GM12878 (cell line): Measurements from ENCODE around the gene UTS2R. TPM values are rescaled to one million over a fixed set of nuclear protein-coding genes. Genes with fewer than 3 reads are reported as not detected.

Experiments
- ATAC-seq: fragments of 200-7000 bp; cut with Tn5 transposase; 3 replicates; pipeline ENCODE4 v1.9.1; 2020; ENCODE audit warnings: mild to moderate bottlenecking, moderate library complexity
- BruUV-seq: library from RNA; stranded (reverse); fragments of 400-500 nt; replicated peaks from 2 replicates; lab custom pipeline; 2021; lab: Mats Ljungman, UMichigan
- CTCF ChIA-PET: fragments of 300-600 bp; sonication (Branson Sonifier 250); formaldehyde crosslinking; extraction: SDS; loops from one replicate; lab custom pipeline; 2021; ENCODE audit warnings: inconsistent platforms; lab: Yijun Ruan, JAX
- POLR2A ChIA-PET: fragments of 350-600 bp; formaldehyde crosslinking; extraction: SDS; loops from one replicate; lab custom pipeline; 2021; ENCODE audit warnings: inconsistent platforms; lab: Charles Lee
- RAD21 ChIA-PET: fragments of 300-600 bp; sonication (Branson Sonifier 250); formaldehyde crosslinking; loops from one replicate; lab custom pipeline; 2023; ENCODE audit warnings: antibody characterized with exemption; ENCODE audit not compliant: unreplicated experiment; lab: Charles Lee
- SMC1A ChIA-PET: fragments of 300-600 bp; sonication (Branson Sonifier 250); formaldehyde crosslinking; loops from one replicate; lab custom pipeline; 2023; ENCODE audit not compliant: unreplicated experiment, uncharacterized antibody; lab: Charles Lee
- DNase-seq: peaks from one replicate; pipeline ENCODE4 v3.0.0-alpha.2; 2011; ENCODE audit warnings: low read depth, low spot score
- FAIRE-seq: peaks from 3 replicates; lab custom pipeline; 2011; peaks lifted over from hg19 to GRCh38; lab: Jason Lieb, UNC
- H2AFZ ChIP-seq: 2 replicates; pipeline ENCODE4 v1.6.0; 2011; ENCODE audit warnings: low read depth, low read length, control low read depth; ENCODE audit not compliant: control insufficient read depth
- H3K27ac ChIP-seq: 2 replicates; pipeline ENCODE4 v1.5.1; 2011; ENCODE audit warnings: control low read depth; ENCODE audit not compliant: control insufficient read depth, insufficient read depth
- H3K27me3 ChIP-seq, 2 experiments: replicated peaks in 1 of 2; 2 replicates each; pipeline versions ENCODE4 v1.6.0 to v1.6.1; 2011; ENCODE audit warnings: low read length in 1 of 2; ENCODE audit not compliant: control insufficient read depth in 2 of 2, insufficient read depth in 2 of 2
- H3K36me3 ChIP-seq, 2 experiments: 2 replicates each; pipeline ENCODE4 v1.5.1; 2011; ENCODE audit warnings: low read length in 1 of 2; ENCODE audit not compliant: control insufficient read depth in 2 of 2, insufficient read depth in 2 of 2
- H3K4me1 ChIP-seq: 2 replicates; pipeline ENCODE4 v1.6.1; 2011; ENCODE audit warnings: mild to moderate bottlenecking, low read length, moderate library complexity, mixed read lengths; ENCODE audit not compliant: control insufficient read depth, insufficient read depth
- H3K4me2 ChIP-seq: 2 replicates; pipeline ENCODE4 v1.6.0; 2011; ENCODE audit warnings: control low read depth; ENCODE audit not compliant: control insufficient read depth, insufficient read depth
- H3K4me3 ChIP-seq: fragments of 200-600 bp; sonication (generic); 2 replicates; pipeline ENCODE4 v1.5.1; 2016
- H3K79me2 ChIP-seq: 2 replicates; pipeline ENCODE4 v1.6.0; 2011; ENCODE audit warnings: low read length; ENCODE audit not compliant: control insufficient read depth, insufficient read depth
- H3K9ac ChIP-seq: 2 replicates; pipeline ENCODE4 v1.8.0; 2011; ENCODE audit warnings: low read length, control low read depth, mixed read lengths; ENCODE audit not compliant: control insufficient read depth, insufficient read depth
- H3K9me3 ChIP-seq: replicated peaks from 3 replicates; pipeline ENCODE4 v1.5.1; 2011; ENCODE audit warnings: mild to moderate bottlenecking, low read length; ENCODE audit not compliant: control insufficient read depth, insufficient read depth
- H4K20me1 ChIP-seq: 2 replicates; pipeline ENCODE4 v1.6.0; 2011; ENCODE audit not compliant: control insufficient read depth, insufficient read depth
- BHLHE40 ChIP-seq, 2 experiments: fragments of 450-650 bp in 1 of 2; IDR thresholded peaks; 2 replicates each; pipeline ENCODE4 v1.6.1; 2011 to 2017; ENCODE audit warnings: low read depth in 2 of 2, borderline replicate concordance in 1 of 2, improper control_type of control experiment in 1 of 2, low read length in 1 of 2, mild to moderate bottlenecking in 1 of 2
- BMI1 ChIP-seq: fragments of 450-650 bp; IDR thresholded peaks from 2 replicates; pipeline ENCODE4 v1.6.1; 2016; ENCODE audit warnings: mild to moderate bottlenecking, moderate library complexity, borderline replicate concordance
- CREM ChIP-seq: IDR thresholded peaks from 2 replicates; pipeline ENCODE4 v1.6.1; 2014; ENCODE audit warnings: antibody characterized with exemption, low read depth
- DPF2 ChIP-seq: fragments of 450-650 bp; IDR thresholded peaks from 2 replicates; pipeline ENCODE4 v1.6.1; 2017; ENCODE audit warnings: mild to moderate bottlenecking
- EED ChIP-seq: sonication (generic); IDR thresholded peaks from 2 replicates; pipeline ENCODE4 v1.6.1; 2016; ENCODE audit warnings: antibody characterized with exemption, low read depth
- EGR1 ChIP-seq, 2 experiments: IDR thresholded peaks; 1 replicate in 1 of 2; 2 replicates in 1 of 2; pipeline ENCODE4 v1.6.1; 2011 to 2012; ENCODE audit warnings: low read depth in 2 of 2, low read length in 2 of 2, borderline replicate concordance in 1 of 2, mild to moderate bottlenecking in 1 of 2, moderate library complexity in 1 of 2
- EZH2 ChIP-seq: IDR thresholded peaks from 2 replicates; pipeline ENCODE4 v1.6.1; 2012; ENCODE audit warnings: low read depth, mild to moderate bottlenecking, control low read depth, inconsistent platforms, low read length, borderline replicate concordance; ENCODE audit not compliant: control insufficient read depth
- FOXK2 ChIP-seq: fragments of 450-650 bp; IDR thresholded peaks from 2 replicates; pipeline ENCODE4 v1.6.1; 2017; ENCODE audit warnings: mild to moderate bottlenecking, moderate library complexity
- GATAD2B ChIP-seq: fragments of 450-650 bp; conservative IDR thresholded peaks from 2 replicates; pipeline ENCODE4 v1.6.1; 2017; ENCODE audit warnings: low read depth, mild to moderate bottlenecking, moderate library complexity
- IKZF1 ChIP-seq: fragments of 450-650 bp; conservative IDR thresholded peaks from 2 replicates; pipeline ENCODE4 v1.6.1; 2017; ENCODE audit warnings: antibody characterized with exemption, mild to moderate bottlenecking
- IKZF2 ChIP-seq, 2 experiments: fragments of 450-650 bp; IDR thresholded peaks; 2 replicates each; pipeline ENCODE4 v1.6.1; 2017; ENCODE audit warnings: mild to moderate bottlenecking in 2 of 2, moderate library complexity in 2 of 2
- IRF5 ChIP-seq: fragments of 450-650 bp; IDR thresholded peaks from 2 replicates; pipeline ENCODE4 v1.6.1; 2017; ENCODE audit warnings: borderline replicate concordance
- MAX ChIP-seq: IDR thresholded peaks from 2 replicates; pipeline ENCODE4 v1.6.1; 2012; ENCODE audit warnings: low read depth, low read length, improper control_type of control experiment
- NR2C1 ChIP-seq: fragments of 450-650 bp; IDR thresholded peaks from 2 replicates; pipeline ENCODE4 v1.6.1; 2017; ENCODE audit warnings: antibody characterized with exemption, mild to moderate bottlenecking, moderate library complexity
- NR2F1 ChIP-seq: fragments of 450-650 bp; conservative IDR thresholded peaks from 2 replicates; pipeline ENCODE4 v1.6.1; 2017; ENCODE audit warnings: mild to moderate bottlenecking
- RELA ChIP-seq: fragments of 450-650 bp; IDR thresholded peaks from 2 replicates; pipeline ENCODE4 v1.8.0; 2014; ENCODE audit warnings: borderline replicate concordance; ENCODE audit not compliant: partially characterized antibody
- RFX5 ChIP-seq: IDR thresholded peaks from 2 replicates; pipeline ENCODE4 v1.6.1; 2011; ENCODE audit warnings: low read depth, low read length, improper control_type of control experiment
- SKIL ChIP-seq: fragments of 450-650 bp; IDR thresholded peaks from 2 replicates; pipeline ENCODE4 v1.6.1; 2017; ENCODE audit warnings: mild to moderate bottlenecking, low read depth, inconsistent platforms; ENCODE audit not compliant: poor library complexity, severe bottlenecking
- ZNF384 ChIP-seq: IDR thresholded peaks from 2 replicates; pipeline ENCODE4 v1.6.1; 2012; ENCODE audit warnings: low read depth, mild to moderate bottlenecking, low read length, improper control_type of control experiment, borderline replicate concordance
- WGBS: methylation state at CpG from one replicate; pipeline ENCODE4 v1.1.6; 2016; ENCODE audit warnings: low lambda C conversion rate; ENCODE audit not compliant: insufficient replicate concordance, insufficient coverage; ENCODE audit errors: missing lambda C conversion rate; 5-methylcytosine and 5-hydroxymethylcytosine counted together
- in situ Hi-C: fragments of 300-500 bp; cut with MboI; formaldehyde crosslinking; loops from 9 replicates; pipeline ENCODE4 v1.14.3; 2018; ENCODE audit warnings: mixed read lengths
- intact Hi-C: fragments of 100-400 bp; cut with micrococcal nuclease; formaldehyde crosslinking; loops from one replicate; pipeline ENCODE4 v1.14.2; 2022; ENCODE audit not compliant: unreplicated experiment
- polyA plus RNA-seq, 11 experiments: library from polyadenylated mRNA; depleted of rRNA in 4 of 11; unstranded in 6 of 11; stranded (reverse) in 5 of 11; fragments of >200 nt; fragmentation: Nextera tagmentation in 4 of 11; fragmentation: Illumina TruSeq in 1 of 11; extraction: Ambion mirVana in 4 of 11; extraction: Trizol in 1 of 11; gene quantifications; 1 replicate in 1 of 11; 2 replicates in 10 of 11; pipeline versions ENCODE4 v1.2.1 to v1.2.3, GENCODE V29; 2011 to 2016; ENCODE audit warnings: inconsistent platforms in 2 of 11, missing spikeins in 2 of 11, low read depth in 1 of 11
- total RNA-seq, 4 experiments: library from RNA; depleted of rRNA in 3 of 4; stranded (reverse); fragments of >200 nt in 3 of 4; fragmentation: Illumina TruSeq in 1 of 4; extraction: Trizol in 1 of 4; gene quantifications; 2 replicates each; pipeline versions ENCODE4 v1.2.1 to v1.2.3, GENCODE V29; 2013 to 2021

Gene UTS2R
- total and polyA plus RNA-seq, 10 of the 15 experiments (the other 5 are each of a cell fraction or from before 2014, with no cell fraction given), result 0.04 to 0.36 (median 0.11) TPM; not detected in 6

GRCh38 chr17:82370471-82371332 is 863 bp upstream of the UTS2R start:
- no peaks in the 10 kb centered on the region for H3K79me2 ChIP-seq
- ChIA-PET RAD21 (interaction anchor here (1.1 to 1.5 kb wide), 5 partner anchors 20 to 129 kb away, joined by 3 to 5 read pairs (median 3); no protein-coding TSS in a partner anchor), CTCF (interaction anchor here (0.6 to 2.5 kb wide), 4 partner anchors 13 to 80 kb away, joined by 3 to 8 read pairs (median 4); no protein-coding TSS in a partner anchor), SMC1A (interaction anchor here (0.7 to 1.2 kb wide), 3 partner anchors 30 to 78 kb away, joined by 3 read pairs; partner anchors contain the start of gene HEXD), POLR2A (interaction anchor here (0.8 to 1.3 kb wide), 4 partner anchors 31 to 157 kb away, joined by 3 read pairs; no protein-coding TSS in a partner anchor)
- H2AFZ ChIP-seq, result no peak overlapping the region
- TF ChIP-seq CREM, result no peak
- no peak for TF ChIP-seq EZH2
- TF ChIP-seq GATAD2B, result no peak
- peak in 1 of 2 experiments; percentile 27; a peak in 1 of 3 replicates for TF ChIP-seq EGR1 (IDR thresholded peaks at IDR 0.05; ENCODE audit: borderline replicate concordance in 1 of 2, low read depth in 2 of 2, low read length in 2 of 2)
- TF ChIP-seq IRF5, result no peak
- no peak for TF ChIP-seq SKIL
- TF ChIP-seq ZNF384, result no peak
- TF ChIP-seq FOXK2, result no peak
- no peak for TF ChIP-seq RFX5
- TF ChIP-seq MAX, result no peak; the same call in 1 of the 2 replicates
- 0 out of 4 replicates have a peak, but pooled peaks of 1 of the 2 experiments have one; percentile 47 for TF ChIP-seq BHLHE40 (IDR thresholded peaks at IDR 0.05; ENCODE audit: borderline replicate concordance in 1 of 2, low read depth in 2 of 2, low read length in 1 of 2)
- peak; percentile 28; the same call in 1 of the 2 replicates for TF ChIP-seq EED
- TF ChIP-seq NR2F1, result 0 out of 2 replicates have a peak, but pooled peaks have one; percentile 43
- no peak for TF ChIP-seq BMI1
- TF ChIP-seq IKZF2 (IDR thresholded peaks at IDR 0.05), result peak in 1 of 2 experiments; percentile 16; a peak in 1 of 4 replicates
- no peak for TF ChIP-seq RELA
- TF ChIP-seq IKZF1, result peak; percentile 44; the same call in 1 of the 2 replicates
- TF ChIP-seq DPF2, result no peak
- TF ChIP-seq NR2C1, result no peak
- 0 out of 2 replicates have a peak overlapping the region, but pooled peaks have one; percentile 1 for H3K9ac ChIP-seq
- ATAC-seq (peak; percentile 65), DNase-seq (no peak), FAIRE-seq (peak; percentile 62)
- in situ Hi-C loops, result no loop called here
- intact Hi-C loops, result no loop called here
- H3K4me3 ChIP-seq, result peak overlapping the region; percentile 36; the same call in 1 of the 2 replicates
- H3K4me1 ChIP-seq, result peaks cover 12% of the 10 kb centered on the region
- H3K9me3 ChIP-seq, result no peaks in the 10 kb centered on the region
- no peaks in the 10 kb centered on the region for H4K20me1 ChIP-seq
- no peaks in the 10 kb centered on the region for H3K36me3 ChIP-seq
- H3K4me2 ChIP-seq, result peak overlapping the region; percentile 12
- 4% methylated on average over 38 of the region's 38 CpGs for WGBS
- peaks cover 0 to 4% of the 10 kb centered on the region in 2 experiments; a peak in 2 of 4 replicates for H3K27me3 ChIP-seq
- H3K27ac ChIP-seq, result no peak overlapping the region
- no TSS peak for BruUV-seq
